Hematopoietic multipotent progenitor cell (in vitro differentiated cells): Measurements from ENCODE around the gene PAPPA. TPM values are rescaled to one million over a fixed set of nuclear protein-coding genes. Genes with fewer than 3 reads are reported as not detected.
A peak's percentile ranks its signal among the peaks of the same experiment; 100 is the strongest.

Source experiments
- DNase-seq, 3 donors: peaks; one replicate each; pipeline ENCODE4 v3.0.0-alpha.2; 2011 to 2015; ENCODE audit warnings: low read depth in 2 of 3, low spot score in 2 of 3
- total RNA-seq: library from RNA; depleted of rRNA; stranded (reverse); fragments of >200 nt; gene quantifications from one replicate; pipeline ENCODE4 v1.2.3, GENCODE V29; 2012

Gene PAPPA
- total RNA-seq, 1 donor: under 0.01 TPM

- no peak for DNase-seq
Measured at GRCh38 chr9:116377179-116377798, 223.7 kb downstream of the PAPPA start.

GRCh38 chr9:116378873-116379272, 225.3 kb downstream of the PAPPA start:
- no peak for DNase-seq

DNA sequence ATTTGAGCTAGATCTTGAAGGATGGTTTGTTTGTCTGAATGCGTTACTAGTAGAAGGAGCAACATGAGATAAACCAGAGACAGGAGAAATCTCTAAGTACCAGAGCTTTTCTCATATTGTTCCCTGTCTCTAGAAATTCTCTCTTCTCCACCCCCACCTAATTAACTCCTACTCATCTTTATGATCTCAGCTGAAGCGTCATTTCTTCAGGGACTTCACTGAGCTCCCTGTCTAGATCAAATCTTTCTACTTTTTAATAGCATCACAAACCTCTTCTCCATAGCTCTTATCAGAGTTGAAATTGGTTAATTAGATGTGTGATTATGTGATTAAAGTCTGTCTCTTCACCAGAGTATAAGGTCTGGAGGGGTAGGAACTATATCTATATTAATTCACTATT, 226.2 kb downstream of the PAPPA start:
- no peak for DNase-seq

DNA sequence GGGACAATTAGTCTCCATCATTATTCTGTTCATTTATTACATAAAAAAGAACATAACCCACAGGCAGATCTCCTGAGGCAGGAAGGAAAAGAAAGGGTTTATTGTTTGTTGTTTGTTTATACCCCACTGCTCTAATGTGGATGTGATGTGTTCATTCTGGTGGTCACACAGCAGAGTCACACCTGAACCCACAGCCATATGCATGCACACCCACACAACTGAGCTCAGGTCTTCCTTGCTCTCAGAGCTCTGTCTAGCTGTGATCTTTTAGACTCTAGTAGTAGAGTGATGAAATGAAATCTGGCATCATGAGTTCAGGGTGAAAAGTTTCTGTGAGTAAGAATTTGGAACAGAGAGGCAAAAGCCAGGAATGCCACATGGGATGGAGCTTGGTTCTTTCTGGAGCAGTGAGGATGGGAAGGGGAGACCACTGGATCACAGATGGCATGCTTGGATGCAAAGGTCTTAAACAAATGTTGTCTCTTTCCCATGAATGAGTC, 227.0 kb downstream of the PAPPA start:
- no peak for DNase-seq

GRCh38 chr9:116381350-116381749, 227.8 kb downstream of the PAPPA start:
- no peak for DNase-seq

GRCh38 chr9:116382053-116382452, 228.5 kb downstream of the PAPPA start:
- no peak for DNase-seq

DNA sequence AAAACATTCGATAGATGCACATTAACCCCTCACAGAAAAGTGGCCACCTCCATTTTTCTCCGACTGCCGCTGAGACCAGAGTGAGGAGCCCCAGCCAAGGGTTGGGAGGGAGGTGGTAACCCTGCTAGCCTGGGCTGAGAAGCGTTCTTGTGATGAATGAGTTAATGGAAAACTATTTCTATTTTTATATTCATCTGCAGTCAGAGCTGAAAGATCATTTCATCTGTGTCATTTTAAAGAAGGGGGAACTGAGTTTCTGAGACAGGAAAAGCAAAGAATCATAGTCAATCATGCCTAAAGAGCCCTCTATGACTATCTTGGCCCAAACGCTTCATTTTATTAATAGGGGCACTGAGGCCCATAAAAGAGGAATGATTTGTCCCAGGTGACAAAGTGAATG, 229.5 kb downstream of the PAPPA start:
- no peak for DNase-seq

- DNase-seq: no peak
Measured at GRCh38 chr9:116383936-116384335, 230.3 kb downstream of the PAPPA start.

DNA sequence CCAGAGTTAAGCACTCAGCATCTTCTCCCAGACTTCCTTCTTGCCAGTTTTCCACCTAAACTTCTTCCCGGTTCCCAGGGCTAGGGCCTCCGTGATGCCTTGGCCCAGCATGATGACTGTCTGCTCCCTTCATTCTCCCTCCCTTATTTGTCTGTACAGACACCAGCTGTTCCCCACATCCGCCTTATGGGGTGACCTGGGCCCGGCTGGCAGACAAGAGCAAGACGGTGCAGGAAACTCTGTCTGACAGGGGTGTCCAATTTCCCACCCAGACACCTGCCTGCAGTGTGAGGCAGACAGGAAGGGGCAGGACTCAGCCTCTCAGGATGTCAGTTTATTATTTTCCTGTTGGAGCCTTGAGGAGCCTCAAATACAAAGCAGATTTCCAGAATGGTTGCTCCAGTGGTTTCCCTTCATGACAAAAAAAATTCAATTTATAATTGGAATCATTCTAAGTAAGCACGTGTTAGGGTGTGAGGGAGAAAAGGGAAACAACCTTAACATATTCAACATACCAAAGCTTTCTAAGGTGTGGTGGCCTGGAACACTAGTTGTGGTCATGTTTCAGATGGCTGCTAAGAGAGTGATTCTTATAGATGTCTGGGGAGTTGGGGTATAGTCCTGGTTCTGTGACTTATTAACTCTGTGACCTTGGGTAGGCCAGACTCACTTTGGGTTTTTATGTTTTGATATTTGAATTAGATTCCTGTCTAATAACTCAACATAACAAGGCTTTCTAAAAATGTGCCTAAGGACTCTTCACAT, 234.5 kb downstream of the PAPPA start:
- no peak for DNase-seq

DNA sequence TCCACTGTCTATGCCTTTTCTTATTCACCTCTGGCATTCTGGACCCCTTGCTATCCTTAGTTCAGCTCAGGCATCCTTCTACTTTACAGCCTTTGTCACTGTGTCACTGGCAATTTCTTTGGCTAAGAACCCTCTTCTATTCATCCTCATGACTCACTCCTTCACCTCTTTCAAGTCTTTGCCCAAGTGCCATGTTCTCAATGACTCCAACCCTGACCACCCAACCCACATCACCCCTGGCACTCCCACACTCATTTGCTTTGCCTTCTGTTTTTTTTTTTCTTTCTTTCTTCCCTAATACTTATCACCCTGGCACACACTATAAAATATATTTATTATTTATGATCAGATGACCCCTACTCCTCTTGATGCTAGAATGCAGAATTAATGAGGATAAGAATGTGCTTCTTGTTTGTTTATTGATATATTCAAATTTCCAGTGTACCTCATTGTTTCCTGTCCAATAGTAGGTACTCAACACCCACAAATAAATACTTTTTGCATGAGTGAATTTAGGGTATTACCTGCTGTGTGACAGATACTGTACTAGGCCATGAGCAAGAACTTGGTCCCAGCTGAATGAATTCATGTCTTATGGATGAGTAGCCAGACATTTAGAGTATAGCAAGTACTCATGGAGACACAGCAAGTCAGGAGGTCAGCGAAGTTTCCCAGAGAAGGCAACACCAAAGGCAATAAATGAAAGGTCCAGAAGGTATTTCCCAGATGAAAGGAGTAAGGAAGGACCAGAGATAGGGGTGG, 236.1 kb downstream of the PAPPA start:
- no peak for DNase-seq

DNA sequence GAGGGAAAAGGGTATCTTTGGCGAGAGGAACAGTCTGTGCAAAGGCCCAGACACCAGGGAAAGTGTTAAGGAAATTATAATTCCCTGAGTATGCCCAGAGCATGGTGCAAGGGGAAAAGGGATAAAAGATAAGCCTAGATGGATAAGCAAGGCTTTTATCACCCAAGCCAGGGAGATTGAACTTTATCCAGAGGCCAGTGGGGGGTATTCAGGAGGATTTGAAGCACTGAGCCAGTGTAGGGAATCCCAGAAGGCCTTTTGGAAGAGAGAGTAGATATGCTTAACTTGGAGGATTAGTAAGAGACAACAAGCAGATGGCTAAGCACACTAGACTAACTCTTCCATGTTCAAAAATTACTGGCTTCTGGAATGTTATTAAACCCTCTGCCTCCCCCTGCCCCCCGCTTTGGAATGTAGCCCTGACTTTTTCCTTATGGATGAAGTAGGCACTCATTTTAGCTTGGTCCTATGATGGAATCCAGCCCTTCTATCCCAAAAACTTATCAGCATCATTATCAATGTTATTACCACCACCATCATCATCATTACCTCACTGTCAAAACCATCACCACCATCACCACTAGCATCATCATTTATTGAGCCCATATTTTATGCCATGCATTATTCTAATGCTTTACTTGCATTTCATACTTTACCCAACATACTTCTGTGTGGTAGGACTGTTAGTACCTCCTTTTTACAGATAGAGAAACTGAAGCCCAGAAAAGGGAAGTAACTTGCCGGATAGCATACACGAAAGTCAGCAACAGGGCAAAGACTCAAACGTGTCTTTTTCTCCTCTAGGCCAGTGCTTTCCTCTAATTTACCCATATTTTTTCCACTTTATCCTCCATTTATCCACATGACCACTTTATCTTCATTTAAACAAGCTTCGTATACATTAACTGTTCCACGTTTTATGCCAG, 237.0 kb downstream of the PAPPA start:
- DNase-seq: peak in 2 of 3 donors; percentile 12 to 59

DNA sequence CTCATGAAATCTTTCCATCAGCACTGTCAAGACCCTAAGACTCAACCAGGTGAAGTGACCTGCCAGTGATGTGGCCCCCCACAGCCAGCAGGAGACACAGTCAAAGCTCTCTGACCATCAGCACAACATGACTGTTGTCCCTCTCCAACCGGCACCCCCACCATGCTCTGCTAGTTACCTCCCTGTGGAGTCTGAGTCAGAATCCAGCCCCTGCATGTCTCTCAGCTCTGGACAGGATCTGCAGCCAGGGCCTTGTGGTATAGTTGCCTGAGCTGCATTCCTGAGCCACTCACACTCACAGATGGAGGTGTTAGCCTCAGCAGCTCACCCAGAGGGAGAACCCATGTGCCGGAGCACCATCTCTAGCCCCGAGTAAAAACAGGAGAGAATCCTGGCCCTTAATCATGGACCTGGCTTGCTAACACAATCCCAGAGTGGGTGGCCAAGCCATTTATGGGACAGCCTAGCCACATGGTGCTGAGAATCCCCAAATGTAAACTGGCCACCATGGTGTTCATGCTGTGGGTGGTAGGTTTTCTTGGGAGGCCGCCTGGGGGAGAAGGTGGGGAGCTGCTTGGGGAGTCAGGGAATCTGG, 237.8 kb downstream of the PAPPA start:
- DNase-seq: no peak

GRCh38 chr9:116393198-116393597, 239.6 kb downstream of the PAPPA start:
- no peak for DNase-seq

DNA sequence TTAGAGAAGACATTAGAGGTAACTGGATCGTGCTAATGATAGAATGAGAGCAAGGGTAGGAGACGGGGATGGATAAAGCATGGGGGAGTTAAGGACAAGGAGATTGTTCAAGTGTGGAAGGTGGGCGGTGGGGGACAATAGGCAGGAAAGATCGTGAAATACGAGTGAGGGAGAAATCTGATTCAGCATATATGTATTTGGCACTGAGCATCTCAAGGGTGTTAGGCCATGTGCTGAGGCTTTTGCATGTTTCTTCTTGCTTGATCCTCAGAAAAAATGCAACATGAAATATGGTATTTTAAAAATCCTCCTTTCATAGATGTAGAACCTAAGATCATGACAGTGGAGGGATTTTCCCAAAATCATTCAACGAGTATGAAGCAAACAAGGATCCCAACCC, 240.5 kb downstream of the PAPPA start:
- DNase-seq: no peak

DNA sequence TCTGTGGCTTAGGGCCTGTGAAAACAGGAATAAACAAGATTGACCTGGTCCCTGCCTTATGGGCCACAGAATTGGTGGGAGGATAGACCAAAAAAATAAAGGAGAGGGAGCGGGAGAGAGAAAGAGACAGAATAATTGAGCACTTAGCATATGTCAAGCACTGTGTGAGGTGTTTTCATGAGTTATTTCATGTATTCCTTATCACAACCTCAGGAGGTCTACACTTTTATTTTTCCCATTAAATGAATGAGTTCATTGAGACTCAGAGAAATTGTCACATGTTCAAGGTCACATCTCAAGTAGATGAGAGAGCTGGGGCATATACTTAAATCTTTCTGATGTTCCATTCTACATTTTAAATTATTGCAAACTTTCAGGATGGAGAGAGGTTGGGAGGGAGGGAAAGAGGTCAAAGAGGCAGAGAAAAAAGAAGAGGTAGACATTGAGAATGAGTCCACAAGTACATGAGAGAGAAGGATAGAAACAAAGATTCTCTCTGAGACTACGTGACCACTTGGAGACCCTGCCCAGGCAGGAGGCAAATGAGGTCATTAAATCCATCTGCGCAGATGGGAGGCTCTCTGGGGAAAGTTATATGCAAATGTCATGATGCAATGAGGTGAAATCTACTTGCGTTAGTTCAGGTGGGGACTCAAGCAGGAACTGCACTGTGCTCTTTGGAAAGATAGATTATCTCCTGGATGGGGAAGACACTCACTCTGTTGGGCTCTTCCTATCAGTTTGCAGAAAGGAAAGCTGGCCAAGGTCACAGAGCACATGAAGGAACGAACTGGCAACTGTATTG, 241.5 kb downstream of the PAPPA start:
- no peak for DNase-seq

GRCh38 chr9:116395699-116396037, 242.1 kb downstream of the PAPPA start:
- DNase-seq: no peak

DNA sequence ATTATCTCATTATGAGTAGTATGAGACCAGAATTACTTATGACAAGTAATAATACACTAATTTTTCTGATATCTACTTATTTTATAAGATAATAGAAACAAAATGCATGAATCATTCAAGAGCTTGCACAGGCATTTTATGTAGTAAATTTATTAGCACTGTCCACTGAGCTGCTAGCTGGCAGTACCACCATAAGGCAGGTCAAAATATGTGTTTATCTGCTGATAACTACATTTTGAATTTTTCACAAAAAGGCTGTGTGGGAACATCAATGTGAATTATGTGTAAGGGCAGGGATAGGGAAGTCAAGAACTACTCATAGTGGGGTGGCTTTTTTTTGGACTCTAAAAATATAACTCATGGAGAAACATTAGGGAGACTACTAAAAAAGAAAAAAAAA, 249.6 kb downstream of the PAPPA start:
- no peak for DNase-seq

DNA sequence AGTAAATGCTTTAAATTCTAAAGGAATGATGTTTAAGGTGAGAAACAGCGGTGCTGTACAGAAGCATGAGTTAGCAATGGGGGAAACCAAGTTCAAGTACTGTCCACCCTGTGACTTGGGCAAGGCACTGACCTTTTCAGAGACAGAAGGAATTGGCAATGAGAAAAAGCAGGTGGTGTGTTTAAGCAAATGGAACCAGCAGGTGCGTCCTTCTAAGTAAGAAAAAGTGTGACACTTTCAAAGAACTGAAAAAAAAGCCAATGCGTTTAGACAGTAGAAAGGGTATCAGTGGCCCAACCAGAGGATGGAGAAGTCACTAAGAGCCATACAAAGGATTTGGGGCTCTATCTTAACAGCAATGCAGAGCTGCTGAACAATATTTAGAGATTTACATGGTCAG, 250.6 kb downstream of the PAPPA start:
- no peak for DNase-seq

DNA sequence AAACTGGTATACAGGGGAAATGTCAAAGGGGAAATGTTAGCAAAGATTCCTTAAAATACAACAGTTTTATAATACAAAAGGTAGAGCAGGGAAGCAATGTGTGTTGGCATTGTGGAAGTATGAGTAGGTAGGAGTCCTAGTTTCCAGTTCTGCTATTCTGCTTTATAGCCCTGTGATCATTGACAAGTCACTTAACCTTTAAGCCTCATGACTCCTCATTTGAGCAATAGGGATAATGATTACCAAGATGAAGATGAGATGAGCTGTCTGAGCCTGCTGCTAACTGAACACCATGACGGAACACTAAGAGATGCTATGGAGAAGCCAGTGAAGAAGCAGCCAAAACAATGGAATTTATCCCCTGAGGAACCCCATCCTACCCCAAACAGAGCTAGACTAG, 251.7 kb downstream of the PAPPA start:
- no peak for DNase-seq
